Cardiac fibroblast (primary cell): Measurements from ENCODE around the gene CPLANE2.
"Not testable (repeated sequence)": the region's sequence is repeated elsewhere in the genome, so short reads cannot be mapped to it uniquely, and the experiment has no call there.

Source experiments
- DNase-seq, 2 donors: peaks; one replicate each; pipeline versions ENCODE4 v3.0.0 to v3.0.0-alpha.2; 2010; ENCODE audit warnings: low read depth in 2 of 2
- H3K4me3 ChIP-seq, 2 donors: replicated peaks in 1 of 2; 1 replicate in 1 of 2; 2 replicates in 1 of 2; pipeline ENCODE4 v1.5.1; 2011; ENCODE audit warnings: low read depth in 2 of 2, low read length in 2 of 2, mild to moderate bottlenecking in 2 of 2, moderate library complexity in 1 of 2
- CTCF ChIP-seq: IDR thresholded peaks from one replicate; pipeline ENCODE4 v1.5.1; 2011; ENCODE audit warnings: low read depth, mild to moderate bottlenecking, low read length, inconsistent platforms

Gene CPLANE2

GRCh38 chr1:16267690-16268180, 30.8 kb upstream of the CPLANE2 start:
- no peak overlapping the region for H3K4me3 ChIP-seq
- no peak for TF ChIP-seq CTCF

GRCh38 chr1:16266411-16267118, 29.6 kb upstream of the CPLANE2 start:
- no peak overlapping the region for H3K4me3 ChIP-seq
- DNase-seq, result peak in 1 of 2 donors; percentile 88
- TF ChIP-seq CTCF, result no peak

More at GRCh38 chr1:16267690-16268180, 30.8 kb upstream of the CPLANE2 start:
- DNase-seq, result peak in 1 of 2 donors; percentile 26

GRCh38 chr1:16262067-16262466, 25.1 kb upstream of the CPLANE2 start:
- no peak for DNase-seq
- H3K4me3 ChIP-seq, result no peak overlapping the region
- TF ChIP-seq CTCF, result no peak

- no peak for TF ChIP-seq CTCF
- H3K4me3 ChIP-seq, result no peak overlapping the region
- peak; percentile 20 to 59 for DNase-seq
These were observed 23.8 kb upstream of the CPLANE2 start for GRCh38 chr1:16260814-16261213.

DNA sequence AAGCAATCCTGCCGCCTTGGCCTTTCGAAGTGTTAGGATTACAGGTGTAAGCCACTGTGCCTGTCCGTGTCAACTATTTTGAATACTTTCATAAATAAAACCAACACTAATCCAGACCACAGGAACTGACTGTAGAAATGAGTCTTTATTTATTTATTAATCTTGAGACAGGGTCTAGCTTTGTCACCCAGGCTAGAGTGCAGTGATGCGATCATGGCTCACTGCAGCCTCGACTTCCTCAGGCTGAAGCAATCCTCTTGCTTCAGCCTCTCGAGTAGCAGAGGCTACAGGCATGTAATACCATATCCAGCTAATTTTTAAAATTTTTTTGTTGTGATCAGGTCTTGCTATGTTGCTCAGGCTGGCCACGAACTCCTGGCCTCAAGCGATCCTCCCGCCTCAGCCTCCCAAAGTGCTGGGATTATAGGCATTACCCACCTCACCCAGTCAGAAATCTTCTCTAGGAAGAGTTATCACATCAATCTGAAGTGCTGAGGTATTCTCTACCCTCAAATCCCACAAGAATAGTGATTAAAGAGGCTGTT, 21.7 kb upstream of the CPLANE2 start:
- no peak overlapping the region for H3K4me3 ChIP-seq
- no peak for TF ChIP-seq CTCF
- no peak for DNase-seq

DNA sequence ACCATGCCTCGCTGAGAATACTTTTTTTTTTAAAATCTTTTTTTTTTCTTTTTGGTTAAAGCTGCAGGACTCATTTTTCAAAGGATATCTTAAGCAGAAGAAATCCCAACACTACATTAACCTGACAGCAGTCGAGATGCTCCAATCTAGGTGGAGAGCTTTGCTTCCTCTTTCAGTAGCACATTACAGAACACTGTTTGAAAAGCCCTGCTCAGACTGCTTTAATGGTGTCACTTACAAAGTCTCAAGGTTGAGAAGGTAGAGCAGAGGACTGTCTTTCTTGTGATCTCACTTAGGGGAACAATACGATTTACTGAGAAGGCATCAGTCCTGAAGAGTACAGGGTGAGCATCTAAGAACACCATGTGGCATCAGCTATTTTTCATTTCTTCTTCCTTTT, 21.0 kb upstream of the CPLANE2 start:
- TF ChIP-seq CTCF, result no peak
- DNase-seq, result no peak
- H3K4me3 ChIP-seq, result no peak overlapping the region

GRCh38 chr1:16257556-16257955, 20.6 kb upstream of the CPLANE2 start:
- not testable (repeated sequence) for H3K4me3 ChIP-seq, DNase-seq
